HG03280 (cell line): ENCODE data around the gene STMN1.

ENCODE experiments used
- ATAC-seq: cut with Tn5 transposase; IDR thresholded peaks from one replicate; pipeline ENCODE4 v1.9.1; 2021; ENCODE audit warnings: mild to moderate bottlenecking, moderate library complexity; ENCODE audit not compliant: unreplicated experiment

The STMN1 gene

GRCh38 chr1:25922056-25922970, 16.1 kb upstream of the STMN1 start:
- ATAC-seq, result no peak

GRCh38 chr1:25918615-25919014, 12.4 kb upstream of the STMN1 start:
- ATAC-seq, result no peak

DNA sequence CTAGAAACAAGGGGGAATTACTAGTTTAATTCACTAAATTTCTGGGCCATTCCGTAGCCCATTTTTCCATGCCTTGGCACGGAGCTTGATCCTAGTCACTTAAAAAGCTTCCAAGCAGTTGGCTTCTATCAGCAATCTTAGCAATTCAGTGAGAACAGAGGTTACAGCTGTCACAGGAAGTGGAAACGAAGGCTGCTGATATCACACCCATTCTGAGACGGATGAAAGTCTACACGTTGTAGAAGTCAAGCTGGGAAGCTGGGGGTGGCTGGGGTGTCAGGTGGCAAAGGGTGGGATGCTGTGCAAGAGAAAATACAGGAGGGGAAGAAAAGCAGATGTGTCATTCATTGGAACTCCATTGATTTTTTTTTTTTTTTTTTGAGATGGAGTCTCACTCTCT, 11.8 kb upstream of the STMN1 start:
- no peak for ATAC-seq

GRCh38 chr1:25916460-25916859, 10.2 kb upstream of the STMN1 start:
- no peak for ATAC-seq

DNA sequence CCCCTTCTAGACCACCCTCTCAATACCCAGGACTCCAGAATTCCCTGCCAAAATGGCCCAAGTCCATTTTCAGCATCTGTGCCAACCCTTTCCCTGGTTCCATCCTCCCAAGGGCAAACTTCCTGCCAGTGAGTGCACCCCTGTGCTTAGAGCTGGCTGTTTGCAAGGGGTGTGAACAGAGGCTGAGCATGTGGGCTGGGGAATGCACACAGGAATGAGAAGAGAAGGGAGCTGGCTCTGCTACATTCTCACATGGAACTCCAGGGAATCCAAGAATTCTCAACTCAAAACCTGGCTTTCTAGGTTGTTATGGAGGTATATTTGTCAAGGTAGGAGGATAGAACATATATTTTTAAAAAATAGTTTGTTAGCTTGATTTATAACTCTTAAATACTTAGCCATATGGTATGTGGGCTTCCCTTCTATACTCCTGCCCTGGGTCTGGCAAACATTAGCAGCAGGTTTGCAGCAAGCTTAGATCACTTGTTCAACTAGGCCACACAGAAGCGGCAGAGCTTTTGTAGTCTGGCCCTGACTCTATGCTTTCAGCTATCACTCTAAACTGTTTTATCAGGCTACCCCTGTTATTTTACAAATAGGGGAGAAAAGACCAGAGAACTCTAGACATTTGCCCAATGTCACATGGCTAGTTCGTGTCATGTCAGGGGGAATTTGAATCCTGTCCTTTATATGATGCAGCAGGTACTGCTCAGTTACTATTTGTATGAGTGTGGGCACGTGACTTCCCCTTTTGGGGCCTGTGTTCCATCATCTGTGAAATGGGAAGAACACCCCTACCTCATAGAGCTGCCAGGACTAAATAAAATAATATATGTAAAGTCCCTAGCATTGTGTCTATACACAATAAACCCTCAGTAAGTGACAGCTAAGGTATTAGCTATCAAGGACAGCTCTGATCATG, 8.1 kb upstream of the STMN1 start:
- no peak for ATAC-seq

DNA sequence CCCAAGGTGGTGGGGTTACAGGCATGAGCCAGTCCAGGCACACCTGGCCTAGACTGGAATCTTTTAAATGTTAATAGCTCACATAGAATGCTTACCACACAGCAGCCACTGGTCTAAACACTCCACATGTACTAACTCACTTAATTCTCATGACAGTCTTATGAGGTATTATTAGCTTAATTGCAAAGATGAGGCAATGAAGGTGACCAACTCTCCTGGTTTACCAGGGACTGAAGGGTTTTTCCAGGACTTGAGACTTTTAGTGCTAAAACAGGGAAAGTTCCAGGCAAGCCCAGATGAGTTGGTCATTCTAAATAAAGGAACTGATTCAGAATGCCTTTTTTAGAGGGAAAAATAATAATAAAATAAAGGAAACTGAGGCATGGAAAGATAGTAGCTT, 7.0 kb upstream of the STMN1 start:
- ATAC-seq, result no peak

DNA sequence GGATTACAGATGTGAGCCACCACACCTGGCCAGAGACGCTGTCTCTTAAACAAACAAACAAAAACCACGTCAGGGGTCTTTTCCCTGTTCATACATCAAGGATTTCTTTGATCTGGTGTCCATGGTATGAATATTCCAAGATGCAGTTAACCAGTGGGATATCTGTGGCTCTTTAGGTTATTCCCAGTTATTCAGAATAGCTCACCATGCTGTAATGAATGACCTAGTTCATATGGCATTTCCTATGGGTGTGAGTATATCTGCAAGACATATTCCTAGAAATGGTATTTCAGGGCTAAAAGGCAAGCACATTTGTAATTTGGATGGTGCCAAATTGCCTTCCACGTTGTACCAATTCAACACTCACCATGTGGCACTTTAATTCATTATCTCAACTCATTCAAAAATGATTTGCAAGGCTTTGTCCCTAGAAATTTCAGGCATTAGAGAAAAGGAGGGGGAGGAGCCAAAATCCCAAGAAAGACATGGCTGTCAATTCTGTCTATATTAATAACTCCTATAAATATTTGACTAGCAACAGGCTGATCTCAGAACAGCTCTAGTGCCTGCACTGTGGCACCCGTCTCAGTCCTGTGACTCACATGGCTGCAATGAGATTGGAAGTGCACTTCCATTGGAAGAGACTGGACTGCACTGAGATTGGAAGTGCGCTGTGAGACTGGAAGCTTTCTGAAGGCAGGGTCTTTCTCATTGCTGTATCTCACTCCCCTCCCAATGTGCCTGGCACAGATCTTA, 6.0 kb upstream of the STMN1 start:
- no peak for ATAC-seq

GRCh38 chr1:25911162-25911561, 4.9 kb upstream of the STMN1 start:
- no peak for ATAC-seq

- no peak for ATAC-seq
These were observed 2.8 kb upstream of the STMN1 start for GRCh38 chr1:25909040-25909439.

- no peak for ATAC-seq
These were observed 1.9 kb upstream of the STMN1 start for GRCh38 chr1:25908161-25908560.

DNA sequence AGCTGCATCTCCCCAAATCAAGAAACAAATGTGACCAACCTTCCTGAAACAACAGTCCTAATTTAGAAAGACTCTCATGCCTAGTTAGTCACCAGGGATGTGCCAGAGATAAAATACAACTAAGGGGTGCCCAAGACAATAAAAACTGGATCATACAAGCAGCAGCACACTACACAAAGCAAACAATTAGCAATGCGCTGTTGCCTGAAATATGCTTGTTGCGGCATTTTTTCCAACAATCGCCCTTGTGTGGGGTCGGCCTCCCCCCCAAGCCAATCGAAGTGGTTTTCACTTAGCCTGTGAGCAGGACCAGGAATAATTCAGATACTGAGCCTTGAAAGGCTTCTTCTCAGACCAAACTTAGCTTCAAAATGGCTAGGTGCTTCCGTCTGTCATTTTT, 1.4 kb upstream of the STMN1 start:
- ATAC-seq, result no peak

GRCh38 chr1:25906644-25907300, 553 bp upstream of the STMN1 start:
- no peak for ATAC-seq

- ATAC-seq, result peak; percentile 84
These were observed 1.1 kb downstream of the STMN1 start for GRCh38 chr1:25904943-25905679.

- ATAC-seq, result no peak
These were observed 2.2 kb downstream of the STMN1 start for GRCh38 chr1:25903986-25904385.

GRCh38 chr1:25902462-25902861, 3.8 kb downstream of the STMN1 start:
- ATAC-seq, result no peak

- no peak for ATAC-seq
These were observed 6.0 kb downstream of the STMN1 start for GRCh38 chr1:25900219-25900618.

- ATAC-seq, result no peak
These were observed 6.4 kb downstream of the STMN1 start for GRCh38 chr1:25899792-25900191.

DNA sequence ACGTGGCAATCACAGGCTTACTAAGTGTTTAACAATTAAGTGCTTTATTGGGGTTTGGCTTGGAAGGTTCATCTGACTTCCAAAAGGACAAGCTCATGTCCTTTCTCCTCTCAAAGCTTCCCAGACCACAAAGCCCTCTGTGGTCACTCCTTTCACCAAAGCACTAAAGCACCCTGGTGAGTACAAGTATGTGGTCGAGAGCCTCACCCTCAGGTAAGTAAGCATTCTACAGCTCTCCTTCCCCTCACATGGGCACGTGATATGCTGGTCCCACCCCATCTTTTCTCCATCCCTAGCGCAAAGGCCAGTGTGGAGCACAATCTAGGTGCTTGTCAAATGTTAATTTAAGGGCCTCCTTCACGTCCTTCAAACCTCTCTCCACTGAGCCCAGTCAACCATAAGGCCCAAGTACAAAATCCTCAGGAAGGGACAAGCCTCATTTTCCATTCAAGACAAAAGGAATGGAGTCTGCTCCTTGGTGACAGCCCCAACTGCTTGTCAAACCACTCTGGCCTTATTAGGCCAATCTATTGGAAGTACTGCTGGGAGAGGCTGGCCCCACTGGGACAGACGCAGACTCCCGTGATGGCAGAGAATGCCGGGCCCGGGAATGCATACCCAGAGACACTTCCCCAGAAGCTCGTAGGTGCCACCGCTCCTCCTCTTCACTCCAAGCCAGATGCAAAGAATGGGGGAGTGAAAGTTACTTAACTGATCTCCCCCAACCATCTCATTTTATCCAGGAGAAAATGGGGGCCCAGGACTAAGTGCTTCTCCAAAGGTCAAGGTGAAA, 7.8 kb downstream of the STMN1 start:
- ATAC-seq, result no peak

GRCh38 chr1:25897754-25898153, 8.5 kb downstream of the STMN1 start:
- ATAC-seq, result no peak
